Stimulated activated naive CD4-positive, alpha-beta T cell treated with Interleukin-2 at 50 U/mL for 16 hours (primary cell): ENCODE measurements around the gene ARHGEF38.
"Not testable (repeated sequence)": the region's sequence is repeated elsewhere in the genome, so short reads cannot be mapped to it uniquely, and the experiment has no call there.

ENCODE experiments used
- DNase-seq: peaks from one replicate; lab custom pipeline; 2025; lab: John Stamatoyannopoulos, UW

The ARHGEF38 gene

DNA sequence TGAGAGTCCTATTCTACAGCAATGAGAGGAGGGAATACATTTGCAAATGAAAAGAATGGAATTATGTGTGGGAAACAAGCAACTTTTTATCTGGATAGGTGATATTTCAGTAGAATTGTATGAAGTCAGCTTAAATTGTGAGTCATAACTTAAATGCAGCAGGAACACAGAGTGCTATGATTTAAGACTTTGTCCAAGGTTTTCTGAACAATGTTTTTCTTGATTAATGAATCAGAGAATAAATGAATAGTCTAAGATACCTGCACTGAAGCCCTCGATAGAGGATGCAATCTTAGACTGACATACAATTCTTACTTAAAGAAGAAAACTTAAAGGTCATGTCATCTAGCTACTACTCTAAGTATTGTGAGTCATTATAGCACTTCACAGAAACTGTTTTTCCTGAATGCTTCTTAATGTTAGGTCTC, 8.0 kb downstream of the ARHGEF38 start:
- DNase-seq, result no peak

DNA sequence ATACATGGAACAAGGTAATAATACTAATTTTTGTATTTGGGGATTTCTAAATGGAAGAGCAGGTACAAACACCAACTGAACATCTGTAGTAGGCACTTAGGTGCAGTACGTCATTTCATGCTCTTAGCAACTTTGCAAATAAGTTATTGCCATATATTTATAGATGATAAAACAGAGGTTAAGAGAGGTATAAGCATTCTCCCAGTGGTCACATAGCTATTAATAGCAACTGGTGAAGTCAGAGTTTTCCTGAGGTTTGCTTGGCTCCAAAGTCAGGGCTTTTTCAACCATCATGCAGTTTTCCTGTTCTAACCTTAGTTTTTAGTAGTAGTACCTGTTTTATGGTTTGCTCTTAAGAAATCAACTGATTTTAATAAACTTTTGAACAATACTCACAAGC, 10.9 kb downstream of the ARHGEF38 start:
- DNase-seq, result no peak

DNA sequence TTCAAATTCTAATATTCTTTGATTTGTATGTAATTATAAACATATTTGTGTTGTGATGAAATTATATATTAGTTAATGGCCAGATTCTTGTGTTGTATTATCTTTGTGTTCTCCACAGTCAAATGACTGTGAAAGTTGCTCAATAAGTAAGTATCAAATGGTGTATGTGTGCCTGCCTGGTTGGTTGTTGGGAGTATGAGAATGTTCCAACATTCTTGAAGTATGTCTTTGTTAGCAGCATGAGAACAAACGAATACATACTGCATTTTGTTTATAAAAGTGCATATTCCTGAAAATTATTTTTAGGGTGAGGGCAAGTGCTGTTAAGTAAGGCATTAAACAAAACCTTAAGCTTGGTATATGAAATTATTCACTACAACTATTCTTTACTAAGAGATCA, 16.2 kb downstream of the ARHGEF38 start:
- no peak for DNase-seq

DNA sequence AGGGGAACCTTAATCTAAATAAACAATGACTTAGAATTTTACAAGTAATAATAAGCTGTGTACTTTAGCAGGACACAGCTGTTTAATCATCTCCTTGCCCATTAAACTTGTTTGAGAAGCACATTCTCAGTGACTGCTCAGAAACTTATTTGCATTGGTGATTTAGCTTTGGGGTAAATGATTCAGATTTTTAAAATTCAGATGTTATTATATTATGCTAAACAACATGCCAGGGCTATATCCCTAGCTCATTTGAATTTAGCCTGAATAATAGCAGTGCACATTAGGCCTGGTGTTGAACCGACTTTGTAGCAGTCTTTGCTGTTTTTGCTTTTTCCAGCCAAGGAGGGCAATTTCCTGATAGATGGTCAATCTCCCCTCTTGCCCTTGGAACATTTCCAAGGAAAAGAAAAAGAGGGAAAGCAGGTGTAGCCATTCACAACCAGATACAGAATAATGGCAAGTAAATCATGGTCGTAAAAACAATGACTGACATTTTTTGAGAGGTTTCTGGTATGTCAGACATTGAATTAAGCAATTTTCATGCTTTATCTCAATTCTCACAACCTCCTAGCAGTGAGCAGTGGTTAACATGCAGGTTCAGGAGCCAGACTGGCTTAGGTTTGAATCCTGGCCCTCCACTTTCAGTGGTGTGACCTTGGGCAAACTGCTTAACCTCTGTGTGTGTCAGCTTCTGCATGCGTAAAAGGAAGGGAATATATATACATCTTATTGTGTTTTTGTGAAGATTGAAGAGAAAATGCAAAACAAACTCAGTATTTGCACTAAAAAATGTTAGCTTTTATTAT, 16.8 kb downstream of the ARHGEF38 start:
- DNase-seq, result no peak

DNA sequence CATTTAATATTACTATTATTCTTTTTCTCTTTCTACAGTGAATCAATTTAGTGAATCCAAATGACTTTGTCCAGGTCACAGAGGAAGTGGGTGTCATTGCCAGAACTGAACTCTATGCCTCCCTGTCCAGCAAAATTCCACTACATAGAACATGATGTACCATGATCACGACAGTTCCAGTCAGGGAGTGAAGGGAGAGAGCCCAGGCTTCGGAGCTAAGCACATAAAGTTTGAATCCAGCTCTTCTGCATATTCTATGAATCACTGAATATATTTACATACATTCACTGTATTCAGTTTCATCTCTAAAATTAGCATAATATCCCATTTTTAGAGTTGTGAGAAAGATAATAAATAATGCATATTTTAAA, 17.4 kb downstream of the ARHGEF38 start:
- DNase-seq, result no peak

DNA sequence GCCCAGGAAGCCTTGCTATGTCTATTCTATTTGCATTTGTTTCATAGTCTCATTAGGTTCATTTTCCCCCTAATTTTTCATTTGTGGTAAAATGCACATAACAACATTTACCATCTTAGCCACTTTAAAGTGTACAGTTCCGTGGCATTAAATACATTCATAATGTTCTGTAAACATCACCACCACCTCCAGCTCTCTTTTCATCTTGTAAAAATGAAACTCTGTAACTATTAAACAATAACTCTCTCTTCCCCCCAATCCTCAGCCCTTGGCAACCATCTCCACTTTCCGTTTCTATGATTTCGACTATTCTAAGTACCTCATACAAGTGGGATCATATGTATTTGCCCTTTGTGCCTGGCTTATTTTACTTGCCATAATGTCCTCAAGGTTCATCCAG, 19.9 kb downstream of the ARHGEF38 start:
- DNase-seq, result no peak

DNA sequence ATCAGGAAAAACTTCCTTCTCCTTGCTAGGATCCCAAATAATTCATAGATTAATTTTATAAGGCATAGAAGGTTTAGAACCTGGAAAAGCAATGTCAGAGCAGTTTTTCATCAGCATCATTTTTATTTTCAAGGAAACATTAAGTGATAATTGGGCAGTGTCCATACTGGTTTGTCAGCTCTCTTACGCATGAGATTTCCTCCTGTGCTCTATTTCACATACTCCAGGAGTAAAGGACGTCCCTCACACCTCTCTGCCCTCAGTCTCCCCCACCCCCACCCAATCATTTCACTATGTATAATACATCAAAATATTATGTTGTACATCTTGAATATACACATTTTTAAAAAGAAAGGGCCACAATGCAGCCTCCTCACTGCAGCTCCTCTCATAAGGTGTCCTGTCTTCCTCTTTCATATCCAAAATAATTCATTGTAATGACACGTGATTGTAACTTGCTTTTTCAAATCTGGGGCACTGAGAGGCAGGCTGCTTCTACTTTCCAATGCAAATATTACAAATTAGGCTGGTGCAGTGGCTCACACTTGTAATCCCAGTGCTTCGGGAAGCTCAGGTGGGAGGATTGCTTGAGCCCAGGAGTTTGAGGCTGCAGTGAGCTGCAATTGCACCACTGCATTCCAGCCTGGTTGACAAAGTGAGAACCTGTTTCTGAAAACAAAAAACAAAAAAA, 34.4 kb downstream of the ARHGEF38 start:
- DNase-seq, result no peak

DNA sequence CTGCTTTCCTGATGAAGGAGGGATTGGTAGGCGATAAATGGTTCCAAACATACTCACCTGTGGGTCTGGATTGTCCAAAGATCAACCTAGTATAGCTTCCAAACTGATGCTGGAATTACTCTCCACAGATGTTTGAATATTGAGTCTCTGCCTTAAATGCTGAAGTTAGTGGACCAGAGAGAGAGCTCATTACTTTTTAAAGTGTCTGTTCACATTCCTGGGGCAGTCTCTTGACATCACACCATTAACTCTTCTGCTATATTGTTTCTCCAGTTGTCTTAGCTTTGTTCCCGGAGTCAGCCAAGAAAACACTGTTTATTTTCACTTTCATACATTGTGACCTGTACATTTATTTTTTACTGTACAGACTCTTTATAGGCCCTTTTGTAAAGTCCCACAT, 35.4 kb downstream of the ARHGEF38 start:
- DNase-seq, result no peak

DNA sequence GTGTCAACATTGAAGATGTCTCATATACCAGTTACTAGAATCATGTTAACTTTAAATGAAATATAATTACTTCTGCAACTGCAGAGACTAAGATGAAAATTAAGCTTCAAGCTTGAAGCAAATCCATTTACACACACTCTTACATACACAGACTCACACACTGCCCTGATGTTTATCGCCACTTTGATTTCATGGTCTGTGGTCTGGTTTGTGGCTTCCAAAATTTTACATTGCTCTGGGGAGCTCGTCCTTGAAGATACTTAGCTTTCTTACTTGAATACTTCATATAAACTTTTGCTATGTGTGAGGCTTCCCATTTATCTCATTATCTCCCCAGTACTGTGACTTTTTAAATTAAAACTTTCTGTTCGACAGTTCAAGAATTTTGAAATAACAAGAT, 35.8 kb downstream of the ARHGEF38 start:
- DNase-seq, result no peak

DNA sequence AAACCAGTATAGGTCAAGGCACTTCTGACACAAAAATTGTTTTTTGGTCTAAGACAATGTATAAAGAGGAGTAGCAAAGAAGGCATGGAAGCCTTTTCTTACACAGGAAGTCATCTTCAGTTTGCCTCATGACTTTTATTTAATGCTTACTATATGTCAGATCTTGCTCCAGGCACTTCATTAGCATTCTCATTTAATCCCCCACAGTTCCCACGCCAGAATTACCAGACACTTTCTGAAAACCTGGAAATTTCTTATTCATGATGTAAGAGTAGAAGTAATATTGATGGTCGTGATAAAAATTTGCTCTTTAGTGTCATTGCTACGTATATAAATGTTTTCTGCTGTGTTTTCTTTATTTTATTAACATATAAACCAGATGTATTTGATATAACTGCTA, 39.2 kb downstream of the ARHGEF38 start:
- no peak for DNase-seq

DNA sequence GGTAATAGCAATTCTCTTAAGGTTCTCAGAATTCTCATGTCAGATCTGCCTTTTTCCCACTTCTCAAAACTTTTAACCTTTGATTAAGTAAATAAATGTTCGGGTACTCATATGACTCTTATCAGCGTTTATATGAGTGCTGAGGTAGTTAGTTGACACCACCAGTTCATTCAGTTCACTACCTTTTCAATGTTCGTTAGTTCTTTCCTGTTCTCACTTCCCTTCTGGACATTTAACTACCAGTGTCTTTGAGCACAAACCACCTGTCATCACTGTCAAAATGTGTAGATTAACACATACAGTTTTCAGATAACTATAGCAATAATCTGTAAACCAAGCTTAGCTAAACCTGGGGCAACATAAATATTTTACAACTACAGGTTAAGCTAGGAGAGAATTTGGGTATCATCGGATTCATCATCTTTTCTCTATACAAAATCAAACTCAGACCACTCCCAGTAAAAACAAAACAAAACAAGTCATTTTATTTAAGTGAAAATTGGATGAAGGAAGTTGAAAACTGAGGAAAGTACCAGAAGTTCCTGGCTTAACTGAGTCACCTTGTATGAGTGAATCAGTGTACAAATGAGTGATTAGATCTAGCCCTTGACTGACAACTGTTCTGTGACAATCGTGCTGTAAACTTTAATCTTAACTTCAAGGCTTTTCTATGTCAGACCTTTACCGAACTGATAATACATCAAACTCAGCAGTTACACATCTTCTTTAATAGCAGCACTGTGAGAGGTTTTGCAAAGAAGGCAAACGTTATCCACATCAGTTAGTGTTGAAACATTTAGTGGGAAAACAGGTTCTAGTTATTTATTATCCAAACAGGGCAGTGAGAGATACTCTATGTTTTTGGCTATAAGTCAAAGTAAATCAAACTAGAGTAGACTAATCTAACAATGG, 41.9 kb downstream of the ARHGEF38 start:
- no peak for DNase-seq

DNA sequence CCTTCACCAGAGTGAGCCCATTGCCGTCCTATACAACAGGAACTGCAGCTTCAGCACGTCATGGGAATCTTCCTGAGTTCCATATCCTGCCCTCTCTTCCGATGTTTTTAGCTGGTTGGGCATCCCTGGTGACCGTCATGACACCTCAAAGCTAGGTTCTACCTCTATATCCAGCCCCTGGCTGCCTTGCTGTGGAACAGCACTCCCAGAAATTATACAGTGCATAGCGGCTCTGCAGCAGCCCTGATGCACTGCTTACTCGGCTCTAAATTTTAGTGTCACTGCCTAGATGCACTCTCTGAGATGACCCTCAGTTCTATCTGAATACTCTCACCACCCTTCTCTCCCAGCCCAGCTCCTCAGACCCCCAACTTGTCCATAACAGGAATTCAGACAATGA, 44.3 kb downstream of the ARHGEF38 start:
- DNase-seq, result no peak

DNA sequence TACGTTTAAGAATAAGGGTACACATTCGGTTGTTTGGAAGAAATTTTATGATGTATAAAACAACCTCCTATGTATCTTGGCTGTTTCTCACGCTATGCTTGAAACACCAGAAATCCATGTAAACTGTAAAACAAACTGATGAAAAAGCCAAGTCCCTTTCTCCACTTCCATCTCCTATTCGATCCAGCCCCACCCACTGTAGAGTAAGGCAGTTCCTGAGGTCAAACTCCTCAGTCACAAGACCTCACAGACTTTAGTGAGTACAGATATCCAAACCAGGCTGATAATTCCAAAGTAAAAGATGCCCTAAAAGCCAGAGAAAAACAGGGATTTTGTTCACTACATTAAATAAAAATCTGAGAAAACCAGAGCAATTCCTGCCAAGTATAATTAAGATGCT, 45.6 kb downstream of the ARHGEF38 start:
- DNase-seq, result no peak

DNA sequence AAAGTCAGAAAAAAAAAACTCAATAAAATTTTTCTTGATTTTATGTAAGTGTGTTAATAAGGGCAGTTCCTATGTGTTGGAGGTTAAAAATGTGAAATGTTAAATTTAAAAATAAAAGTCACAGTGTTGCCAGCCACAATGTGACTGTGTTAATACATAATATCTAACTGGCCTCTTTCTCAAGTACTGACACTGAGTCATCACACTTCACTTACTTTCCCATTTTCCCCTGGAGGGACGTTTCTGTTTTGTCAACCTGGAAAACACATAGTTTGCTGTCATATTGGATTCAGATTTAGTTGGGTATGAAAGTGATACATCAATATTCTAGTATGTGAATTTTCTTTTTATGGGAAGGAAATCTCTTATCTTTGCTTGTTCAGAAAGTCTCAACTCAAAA, 46.4 kb downstream of the ARHGEF38 start:
- no peak for DNase-seq

DNA sequence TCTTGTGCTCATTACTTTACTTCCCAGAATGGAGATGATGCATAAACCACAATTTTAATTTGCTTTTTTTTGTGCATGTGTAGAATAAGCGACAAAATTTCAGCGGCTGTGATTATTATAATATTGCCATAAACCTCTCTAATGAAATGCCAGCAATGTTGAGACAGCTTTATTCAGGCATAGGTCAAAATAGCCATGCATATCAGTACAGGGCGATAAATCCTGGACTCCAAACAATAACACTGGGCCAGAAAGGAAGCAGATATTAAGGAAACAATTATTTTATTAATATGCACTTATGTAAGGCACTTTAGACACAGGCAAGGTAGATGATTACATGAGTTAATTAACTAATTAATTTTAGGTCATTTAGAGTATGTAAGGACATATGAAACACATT, 47.1 kb downstream of the ARHGEF38 start:
- DNase-seq, result no peak

DNA sequence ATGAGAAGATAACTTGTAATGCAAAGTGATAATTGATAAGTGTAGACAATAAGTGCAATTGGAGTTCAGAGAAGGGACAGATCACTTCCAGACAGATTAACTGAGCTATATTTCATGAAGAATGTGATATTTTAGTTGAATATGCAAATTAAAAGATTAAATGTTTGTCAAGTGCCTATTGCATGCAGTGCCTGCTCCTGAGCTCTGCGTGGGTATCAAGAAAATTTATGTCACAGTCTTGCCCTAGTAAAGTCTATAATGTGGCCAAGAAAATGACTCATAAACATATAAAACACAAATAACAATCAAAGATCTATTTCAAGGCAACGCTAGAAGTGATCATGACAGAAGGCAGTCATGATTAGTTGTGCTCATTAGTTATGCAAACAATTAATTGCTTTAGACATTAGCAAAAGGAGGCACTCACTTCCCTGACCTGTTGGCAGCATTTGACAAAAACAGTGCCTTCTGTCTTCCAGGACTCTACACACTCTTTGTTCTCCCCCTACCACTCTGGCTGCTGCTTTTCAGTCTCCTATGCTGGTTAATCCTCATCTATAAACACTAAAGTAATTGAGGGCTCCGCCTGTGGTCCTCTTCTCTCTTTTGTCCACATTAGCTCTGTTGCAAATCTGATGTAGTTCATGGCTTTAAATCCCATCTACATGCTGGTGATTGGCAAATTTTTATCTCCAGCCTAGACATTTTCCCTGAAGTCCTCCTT, 47.7 kb downstream of the ARHGEF38 start:
- no peak for DNase-seq

DNA sequence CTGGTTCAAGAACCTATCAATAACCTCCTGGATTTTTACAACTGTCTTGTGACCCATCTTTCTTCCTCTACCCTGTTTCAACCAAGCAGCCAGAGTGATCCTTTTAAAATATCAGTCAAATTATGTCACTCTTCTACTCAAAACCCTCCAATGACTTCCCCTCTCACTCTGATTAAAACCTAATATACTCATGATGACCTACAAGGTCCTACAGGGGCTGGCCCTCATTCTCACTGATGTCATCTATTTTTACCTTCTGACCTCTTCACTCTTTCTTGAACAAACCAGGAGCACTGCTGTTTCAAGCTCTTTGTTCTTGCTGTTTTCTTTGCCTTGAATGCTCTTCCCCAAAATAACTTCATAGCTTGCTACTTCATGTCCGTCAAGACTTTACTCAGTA, 48.5 kb downstream of the ARHGEF38 start:
- no peak for DNase-seq

DNA sequence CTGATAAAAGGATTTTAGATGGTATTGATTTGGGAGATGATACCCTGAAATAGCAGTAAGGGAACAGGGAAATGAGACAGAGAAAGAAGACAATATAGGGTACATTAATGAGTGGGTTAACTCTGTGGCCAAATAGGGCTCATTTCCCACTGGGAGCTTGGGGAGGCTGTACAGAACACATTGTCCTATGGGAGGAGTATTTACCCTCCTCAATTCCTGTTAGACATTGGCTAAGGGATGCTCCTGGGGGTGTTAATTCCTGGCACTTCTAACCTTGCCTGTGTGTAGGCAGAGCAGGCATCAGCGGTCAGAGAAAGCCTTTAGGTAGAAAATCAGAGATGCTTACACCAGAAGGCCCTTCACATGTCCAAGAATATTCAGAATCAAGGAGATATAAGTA, 49.0 kb downstream of the ARHGEF38 start:
- DNase-seq, result no peak

DNA sequence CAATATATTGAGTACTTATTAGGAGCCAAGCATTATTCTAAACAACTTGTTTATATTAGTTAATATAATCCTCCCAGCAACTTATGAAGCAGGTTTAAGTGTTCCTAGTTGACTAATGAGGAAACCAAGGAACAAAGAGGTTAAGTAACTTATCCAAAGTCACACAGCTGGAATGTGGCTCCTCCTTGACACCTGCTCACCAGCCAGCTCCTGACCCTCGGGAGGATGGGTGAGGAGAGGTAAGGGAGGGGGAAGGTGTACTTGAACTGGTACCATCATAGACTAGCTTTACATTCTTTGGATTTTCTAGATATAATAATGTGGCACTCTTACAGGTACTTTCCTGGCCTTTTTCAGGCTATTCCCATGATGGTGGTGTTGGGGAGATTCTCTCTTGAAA, 50.7 kb downstream of the ARHGEF38 start:
- DNase-seq, result no peak

DNA sequence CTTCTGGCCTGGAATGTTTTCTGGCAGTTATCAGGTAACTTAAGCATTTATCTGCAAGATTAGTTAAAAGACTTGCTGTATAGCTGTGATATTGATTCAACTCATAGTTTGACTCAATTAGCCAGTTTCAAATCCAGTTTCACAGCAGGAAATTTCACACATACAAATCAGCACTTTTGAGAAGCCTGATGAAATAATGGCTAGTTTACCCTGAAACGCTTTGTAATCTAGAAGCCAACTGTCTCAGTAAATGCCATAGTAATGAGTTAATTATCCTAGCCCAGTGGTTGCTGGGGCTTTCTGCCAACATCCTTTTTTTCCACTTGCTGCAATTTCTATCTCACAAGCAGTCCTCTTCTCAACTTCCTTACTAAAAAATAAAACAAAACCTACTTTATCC, 53.1 kb downstream of the ARHGEF38 start:
- DNase-seq, result no peak

DNA sequence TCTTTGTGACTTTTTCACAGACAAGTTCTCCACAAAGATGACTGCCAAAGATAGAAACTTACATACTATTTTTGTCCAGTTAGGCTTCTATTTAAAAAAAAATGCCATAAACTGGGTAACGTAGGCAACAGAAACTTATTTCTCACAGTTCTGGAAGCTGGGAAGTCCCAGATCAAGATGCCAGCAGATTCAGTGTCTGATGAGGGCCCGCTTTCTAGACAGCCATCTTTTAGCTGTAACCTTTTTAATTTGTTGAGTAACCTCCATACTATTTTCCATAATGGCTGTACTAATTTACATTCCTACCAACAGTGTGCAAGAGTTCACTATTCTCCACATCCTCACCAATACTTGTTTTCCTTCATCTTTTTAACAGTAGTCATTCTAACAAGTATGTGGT, 55.5 kb downstream of the ARHGEF38 start:
- DNase-seq, result no peak

DNA sequence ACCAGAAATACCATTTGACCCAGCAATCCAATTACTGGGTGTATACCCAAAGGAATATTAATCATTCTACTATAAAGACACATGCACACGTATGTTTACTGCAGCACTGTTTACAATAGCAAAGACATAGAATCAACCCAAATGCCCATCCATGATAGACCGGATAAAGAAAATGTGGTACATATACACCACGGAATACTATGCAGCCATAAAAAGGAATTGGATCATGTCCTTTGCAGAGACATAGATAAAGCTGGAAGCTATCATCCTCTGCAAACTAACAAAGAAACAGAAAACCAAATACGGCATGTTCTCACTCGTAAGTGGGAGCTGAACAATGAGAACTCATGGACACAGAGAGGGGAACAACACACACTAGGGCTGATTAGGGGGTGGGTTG, 57.4 kb downstream of the ARHGEF38 start:
- not testable (repeated sequence) for DNase-seq
